B cell (primary cell): ENCODE measurements around the gene C3orf22.

ENCODE experiments used
- CTCF ChIP-seq: fragments of 200-600 bp; IDR thresholded peaks from one replicate; pipeline ENCODE4 v1.8.0; 2022; ENCODE audit warnings: antibody characterized with exemption, mild to moderate bottlenecking
- EZH2 ChIP-seq: IDR thresholded peaks from 2 replicates; pipeline ENCODE4 v1.6.1; 2012; ENCODE audit warnings: borderline replicate concordance, low read depth, mild to moderate bottlenecking, moderate library complexity, low read length; ENCODE audit not compliant: insufficient read depth, poor library complexity, severe bottlenecking

- TF ChIP-seq EZH2 (no peak), CTCF (no peak)
These were observed 1.9 kb downstream of the C3orf22 start for GRCh38 chr3:126556637-126557414.
